ENCODE measurements around the gene BMP5. TPM values are rescaled to one million over a fixed set of nuclear protein-coding genes. Genes with fewer than 3 reads are reported as not detected.

The BMP5 gene
- total and polyA plus RNA-seq, 2 donors (not counting 3 experiments of a cell fraction or from before 2014, with no cell fraction given): not detected

- no TSS peak for BruUV-seq (replicated peaks)
- H3K9me3 ChIP-seq (replicated peaks; ENCODE audit: control insufficient read depth, insufficient read depth, low read length): no peaks in the 10 kb centered on the region
- no peak overlapping the region for H3K27ac ChIP-seq (ENCODE audit: insufficient read depth, low read depth, low read length)
- no peaks in the 10 kb centered on the region for H3K4me1 ChIP-seq (ENCODE audit: control insufficient read depth, extremely low read depth, insufficient read depth, low read length)
- no peaks in the 10 kb centered on the region for H3K79me2 ChIP-seq (ENCODE audit: control insufficient read depth, insufficient read depth, low read length)
- FAIRE-seq (no peak), DNase-seq (ENCODE audit: low read depth, low spot score) (no peak)
- H3K9ac ChIP-seq (replicated peaks; ENCODE audit: extremely low read depth, insufficient read depth, low read length): no peak overlapping the region
- POLR2A ChIA-PET: no interaction called here
- intact Hi-C loops (cut with micrococcal nuclease) (no loop called here), dilution Hi-C loops (cut with MboI; ENCODE audit: extremely low pct_ligation_motif_present, low sequenced_read_pairs) (no loop called here)
- H3K9me1 ChIP-seq (replicated peaks; ENCODE audit: control insufficient read depth, extremely low read depth, insufficient read depth, low read length): no peaks in the 10 kb centered on the region
- no peak overlapping the region for H2AFZ ChIP-seq (ENCODE audit: low read depth, low read length)
- H4K20me1 ChIP-seq (replicated peaks; ENCODE audit: control insufficient read depth, extremely low read depth, insufficient read depth, low read length): no peaks in the 10 kb centered on the region
- no peak overlapping the region for H3K4me3 ChIP-seq (replicated peaks in 1 of 3; ENCODE audit: insufficient read depth in 1 of 3, low read depth in 1 of 3, low read length in 3 of 3)
- H3K36me3 ChIP-seq (ENCODE audit: control insufficient read depth in 2 of 2, extremely low read depth in 1 of 2, insufficient read depth in 2 of 2, low read length in 2 of 2): no peaks in the 10 kb centered on the region
- H3K27me3 ChIP-seq (ENCODE audit: control insufficient read depth in 2 of 2, insufficient read depth in 2 of 2, low read length in 2 of 2): no peaks in the 10 kb centered on the region
- CTCF ChIA-PET: interaction anchor here (1.4 kb wide), 1 partner anchor 22 kb away, joined by 3 read pairs; no protein-coding TSS in a partner anchor
- H3K4me2 ChIP-seq (ENCODE audit: insufficient read depth, low read length): no peak overlapping the region
- TF ChIP-seq FOS (IDR thresholded peaks at IDR 0.05; ENCODE audit: borderline replicate concordance, insufficient read depth, low read length): no peak
Observed at GRCh38 chr6:55746473-55746872, 128.9 kb downstream of the BMP5 start.

GRCh38 chr6:55734256-55734655 is 141.1 kb downstream of the BMP5 start:
- BruUV-seq (replicated peaks): no TSS peak
- Histone ChIP-seq H3K79me2 (ENCODE audit: control insufficient read depth, insufficient read depth, low read length) (no peaks in the 10 kb centered on the region), H3K4me1 (ENCODE audit: control insufficient read depth, extremely low read depth, insufficient read depth, low read length) (no peaks in the 10 kb centered on the region), H3K4me3 (replicated peaks in 1 of 3; ENCODE audit: insufficient read depth in 1 of 3, low read depth in 1 of 3, low read length in 3 of 3) (no peak overlapping the region), H3K27me3 (ENCODE audit: control insufficient read depth in 2 of 2, insufficient read depth in 2 of 2, low read length in 2 of 2) (no peaks in the 10 kb centered on the region), H3K4me2 (ENCODE audit: insufficient read depth, low read length) (no peak overlapping the region), H2AFZ (ENCODE audit: low read depth, low read length) (no peak overlapping the region), H3K36me3 (ENCODE audit: control insufficient read depth in 2 of 2, extremely low read depth in 1 of 2, insufficient read depth in 2 of 2, low read length in 2 of 2) (no peaks in the 10 kb centered on the region), H4K20me1 (replicated peaks; ENCODE audit: control insufficient read depth, extremely low read depth, insufficient read depth, low read length) (no peaks in the 10 kb centered on the region), H3K9me1 (replicated peaks; ENCODE audit: control insufficient read depth, extremely low read depth, insufficient read depth, low read length) (no peaks in the 10 kb centered on the region), H3K9ac (replicated peaks; ENCODE audit: extremely low read depth, insufficient read depth, low read length) (no peak overlapping the region), H3K9me3 (replicated peaks; ENCODE audit: control insufficient read depth, insufficient read depth, low read length) (no peaks in the 10 kb centered on the region), H3K27ac (ENCODE audit: insufficient read depth, low read depth, low read length) (no peak overlapping the region)
- TF ChIP-seq POLR2A (IDR thresholded peaks at IDR 0.05; ENCODE audit: low read depth, low read length): no peak
- no peak for TF ChIP-seq CTCF (IDR thresholded peaks at IDR 0.05; ENCODE audit: extremely low read depth in 1 of 2, insufficient read depth in 1 of 2, low read depth in 1 of 2, low read length in 2 of 2)
- TF ChIP-seq MAX (IDR thresholded peaks at IDR 0.05; ENCODE audit: insufficient read depth, insufficient read length): no peak
- TF ChIP-seq JUN (IDR thresholded peaks at IDR 0.05; ENCODE audit: borderline replicate concordance, insufficient read depth, insufficient read length, low read depth): no peak
- TF ChIP-seq GATA2 (IDR thresholded peaks at IDR 0.05; ENCODE audit: insufficient read depth, insufficient read length, low read depth, low read length): no peak
- TF ChIP-seq POLR2AphosphoS5 (IDR thresholded peaks at IDR 0.05; ENCODE audit: insufficient read depth, low read depth, low read length): no peak
- no peak for TF ChIP-seq MYC (IDR thresholded peaks at IDR 0.05; ENCODE audit: low read depth, low read length)
- no peak for TF ChIP-seq FOS (IDR thresholded peaks at IDR 0.05; ENCODE audit: borderline replicate concordance, insufficient read depth, low read length)
- TF ChIP-seq EZH2 (IDR thresholded peaks at IDR 0.05; ENCODE audit: borderline replicate concordance, low read depth, low read length, severe bottlenecking): no peak
- FAIRE-seq: no peak
- CTCF ChIA-PET: no interaction called here
- no peak for DNase-seq (ENCODE audit: low read depth, low spot score)
- POLR2A ChIA-PET: no interaction called here
- intact Hi-C loops (cut with micrococcal nuclease): no loop called here
- dilution Hi-C loops (cut with MboI; ENCODE audit: extremely low pct_ligation_motif_present, low sequenced_read_pairs): no loop called here

Data from endothelial cell of umbilical vein (primary cell).